ENCODE results near the gene HS2ST1. TPM values are rescaled to one million over a fixed set of nuclear protein-coding genes. Genes with fewer than 3 reads are reported as not detected.

Gene HS2ST1
- total and polyA plus RNA-seq, 2 experiments from 2014 or later: 6.7 to 17.1 TPM

GRCh38 chr1:87106867-87107266 is 192.4 kb downstream of the HS2ST1 start (continued):
- TF ChIP-seq REST (IDR thresholded peaks at IDR 0.05; ENCODE audit: unreplicated experiment): no peak
- no peak for TF ChIP-seq NANOG (IDR thresholded peaks at IDR 0.05; ENCODE audit: borderline replicate concordance)
- TF ChIP-seq EZH2 (IDR thresholded peaks at IDR 0.05; ENCODE audit: low read depth, unreplicated experiment): no peak
- no peak for TF ChIP-seq ZNF114 (CRISPR knock-in tag; IDR thresholded peaks at IDR 0.05)
- TF ChIP-seq, protein P1, sequence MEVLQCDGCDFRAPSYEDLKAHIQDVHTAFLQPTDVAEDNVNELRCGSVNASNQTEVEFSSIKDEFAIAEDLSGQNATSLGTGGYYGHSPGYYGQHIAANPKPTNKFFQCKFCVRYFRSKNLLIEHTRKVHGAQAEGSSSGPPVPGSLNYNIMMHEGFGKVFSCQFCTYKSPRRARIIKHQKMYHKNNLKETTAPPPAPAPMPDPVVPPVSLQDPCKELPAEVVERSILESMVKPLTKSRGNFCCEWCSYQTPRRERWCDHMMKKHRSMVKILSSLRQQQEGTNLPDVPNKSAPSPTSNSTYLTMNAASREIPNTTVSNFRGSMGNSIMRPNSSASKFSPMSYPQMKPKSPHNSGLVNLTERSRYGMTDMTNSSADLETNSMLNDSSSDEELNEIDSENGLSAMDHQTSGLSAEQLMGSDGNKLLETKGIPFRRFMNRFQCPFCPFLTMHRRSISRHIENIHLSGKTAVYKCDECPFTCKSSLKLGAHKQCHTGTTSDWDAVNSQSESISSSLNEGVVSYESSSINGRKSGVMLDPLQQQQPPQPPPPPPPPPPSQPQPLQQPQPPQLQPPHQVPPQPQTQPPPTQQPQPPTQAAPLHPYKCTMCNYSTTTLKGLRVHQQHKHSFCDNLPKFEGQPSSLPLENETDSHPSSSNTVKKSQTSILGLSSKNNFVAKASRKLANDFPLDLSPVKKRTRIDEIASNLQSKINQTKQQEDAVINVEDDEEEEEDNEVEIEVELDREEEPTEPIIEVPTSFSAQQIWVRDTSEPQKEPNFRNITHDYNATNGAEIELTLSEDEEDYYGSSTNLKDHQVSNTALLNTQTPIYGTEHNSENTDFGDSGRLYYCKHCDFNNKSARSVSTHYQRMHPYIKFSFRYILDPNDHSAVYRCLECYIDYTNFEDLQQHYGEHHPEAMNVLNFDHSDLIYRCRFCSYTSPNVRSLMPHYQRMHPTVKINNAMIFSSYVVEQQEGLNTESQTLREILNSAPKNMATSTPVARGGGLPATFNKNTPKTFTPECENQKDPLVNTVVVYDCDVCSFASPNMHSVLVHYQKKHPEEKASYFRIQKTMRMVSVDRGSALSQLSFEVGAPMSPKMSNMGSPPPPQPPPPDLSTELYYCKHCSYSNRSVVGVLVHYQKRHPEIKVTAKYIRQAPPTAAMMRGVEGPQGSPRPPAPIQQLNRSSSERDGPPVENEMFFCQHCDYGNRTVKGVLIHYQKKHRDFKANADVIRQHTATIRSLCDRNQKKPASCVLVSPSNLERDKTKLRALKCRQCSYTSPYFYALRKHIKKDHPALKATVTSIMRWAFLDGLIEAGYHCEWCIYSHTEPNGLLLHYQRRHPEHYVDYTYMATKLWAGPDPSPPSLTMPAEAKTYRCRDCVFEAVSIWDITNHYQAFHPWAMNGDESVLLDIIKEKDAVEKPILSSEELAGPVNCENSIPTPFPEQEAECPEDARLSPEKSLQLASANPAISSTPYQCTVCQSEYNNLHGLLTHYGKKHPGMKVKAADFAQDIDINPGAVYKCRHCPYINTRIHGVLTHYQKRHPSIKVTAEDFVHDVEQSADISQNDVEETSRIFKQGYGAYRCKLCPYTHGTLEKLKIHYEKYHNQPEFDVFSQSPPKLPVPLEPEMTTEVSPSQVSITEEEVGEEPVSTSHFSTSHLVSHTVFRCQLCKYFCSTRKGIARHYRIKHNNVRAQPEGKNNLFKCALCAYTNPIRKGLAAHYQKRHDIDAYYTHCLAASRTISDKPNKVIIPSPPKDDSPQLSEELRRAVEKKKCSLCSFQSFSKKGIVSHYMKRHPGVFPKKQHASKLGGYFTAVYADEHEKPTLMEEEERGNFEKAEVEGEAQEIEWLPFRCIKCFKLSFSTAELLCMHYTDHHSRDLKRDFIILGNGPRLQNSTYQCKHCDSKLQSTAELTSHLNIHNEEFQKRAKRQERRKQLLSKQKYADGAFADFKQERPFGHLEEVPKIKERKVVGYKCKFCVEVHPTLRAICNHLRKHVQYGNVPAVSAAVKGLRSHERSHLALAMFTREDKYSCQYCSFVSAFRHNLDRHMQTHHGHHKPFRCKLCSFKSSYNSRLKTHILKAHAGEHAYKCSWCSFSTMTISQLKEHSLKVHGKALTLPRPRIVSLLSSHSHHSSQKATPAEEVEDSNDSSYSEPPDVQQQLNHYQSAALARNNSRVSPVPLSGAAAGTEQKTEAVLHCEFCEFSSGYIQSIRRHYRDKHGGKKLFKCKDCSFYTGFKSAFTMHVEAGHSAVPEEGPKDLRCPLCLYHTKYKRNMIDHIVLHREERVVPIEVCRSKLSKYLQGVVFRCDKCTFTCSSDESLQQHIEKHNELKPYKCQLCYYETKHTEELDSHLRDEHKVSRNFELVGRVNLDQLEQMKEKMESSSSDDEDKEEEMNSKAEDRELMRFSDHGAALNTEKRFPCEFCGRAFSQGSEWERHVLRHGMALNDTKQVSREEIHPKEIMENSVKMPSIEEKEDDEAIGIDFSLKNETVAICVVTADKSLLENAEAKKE (CRISPR knock-in tag; IDR thresholded peaks at IDR 0.05): no peak
- TF ChIP-seq CREB1 (CRISPR knock-in tag; IDR thresholded peaks at IDR 0.05; ENCODE audit: low read depth): no peak
- TF ChIP-seq POLR2AphosphoS5 (IDR thresholded peaks at IDR 0.05; ENCODE audit: low read depth): no peak
